GM12801 (cell line): ENCODE measurements around the gene GNAS.

Experiments
- TF ChIP-seq, protein P1 (sequence below): IDR thresholded peaks from one replicate; pipeline ENCODE4 v1.5.1; 2011; ENCODE audit warnings: control low read depth; ENCODE audit not compliant: insufficient read length; ENCODE audit errors: extremely low read depth

GNAS gene

DNA sequence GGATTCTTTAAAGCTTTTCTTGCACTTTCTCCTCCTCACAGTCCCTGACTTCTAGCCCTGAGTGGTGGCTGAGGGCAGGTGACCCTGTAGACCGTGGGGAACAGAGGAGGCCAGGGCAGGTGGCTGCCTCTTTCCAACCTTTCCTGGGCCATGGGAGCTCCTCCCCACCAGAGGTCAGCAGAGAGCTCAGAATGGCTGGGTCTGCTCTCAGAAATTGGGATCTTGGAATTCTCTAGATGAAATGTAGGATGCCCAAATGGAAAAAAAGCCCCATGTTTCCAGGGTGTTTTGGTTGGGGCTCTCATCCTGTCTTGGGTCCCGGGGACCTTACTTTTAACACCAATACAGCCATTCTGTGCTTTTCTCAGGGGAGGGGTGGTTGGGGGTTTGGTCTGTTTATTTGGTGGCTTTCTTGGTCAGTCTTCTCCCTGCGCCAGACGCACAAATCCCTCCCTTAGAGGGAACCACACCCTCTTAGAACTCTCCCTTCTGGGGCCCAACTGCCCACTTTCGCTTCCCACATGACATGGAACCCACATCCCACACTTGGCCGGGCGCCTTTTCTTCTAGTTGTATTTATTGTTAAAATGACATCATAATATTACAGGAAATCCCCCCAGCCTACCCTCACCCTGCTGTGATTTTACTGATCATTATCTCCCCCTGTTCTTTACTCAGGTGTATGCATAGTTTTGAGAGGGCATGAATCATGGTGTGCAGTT, 17.9 kb downstream of the GNAS start:
- TF ChIP-seq, protein P1, sequence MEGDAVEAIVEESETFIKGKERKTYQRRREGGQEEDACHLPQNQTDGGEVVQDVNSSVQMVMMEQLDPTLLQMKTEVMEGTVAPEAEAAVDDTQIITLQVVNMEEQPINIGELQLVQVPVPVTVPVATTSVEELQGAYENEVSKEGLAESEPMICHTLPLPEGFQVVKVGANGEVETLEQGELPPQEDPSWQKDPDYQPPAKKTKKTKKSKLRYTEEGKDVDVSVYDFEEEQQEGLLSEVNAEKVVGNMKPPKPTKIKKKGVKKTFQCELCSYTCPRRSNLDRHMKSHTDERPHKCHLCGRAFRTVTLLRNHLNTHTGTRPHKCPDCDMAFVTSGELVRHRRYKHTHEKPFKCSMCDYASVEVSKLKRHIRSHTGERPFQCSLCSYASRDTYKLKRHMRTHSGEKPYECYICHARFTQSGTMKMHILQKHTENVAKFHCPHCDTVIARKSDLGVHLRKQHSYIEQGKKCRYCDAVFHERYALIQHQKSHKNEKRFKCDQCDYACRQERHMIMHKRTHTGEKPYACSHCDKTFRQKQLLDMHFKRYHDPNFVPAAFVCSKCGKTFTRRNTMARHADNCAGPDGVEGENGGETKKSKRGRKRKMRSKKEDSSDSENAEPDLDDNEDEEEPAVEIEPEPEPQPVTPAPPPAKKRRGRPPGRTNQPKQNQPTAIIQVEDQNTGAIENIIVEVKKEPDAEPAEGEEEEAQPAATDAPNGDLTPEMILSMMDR = no peak

DNA sequence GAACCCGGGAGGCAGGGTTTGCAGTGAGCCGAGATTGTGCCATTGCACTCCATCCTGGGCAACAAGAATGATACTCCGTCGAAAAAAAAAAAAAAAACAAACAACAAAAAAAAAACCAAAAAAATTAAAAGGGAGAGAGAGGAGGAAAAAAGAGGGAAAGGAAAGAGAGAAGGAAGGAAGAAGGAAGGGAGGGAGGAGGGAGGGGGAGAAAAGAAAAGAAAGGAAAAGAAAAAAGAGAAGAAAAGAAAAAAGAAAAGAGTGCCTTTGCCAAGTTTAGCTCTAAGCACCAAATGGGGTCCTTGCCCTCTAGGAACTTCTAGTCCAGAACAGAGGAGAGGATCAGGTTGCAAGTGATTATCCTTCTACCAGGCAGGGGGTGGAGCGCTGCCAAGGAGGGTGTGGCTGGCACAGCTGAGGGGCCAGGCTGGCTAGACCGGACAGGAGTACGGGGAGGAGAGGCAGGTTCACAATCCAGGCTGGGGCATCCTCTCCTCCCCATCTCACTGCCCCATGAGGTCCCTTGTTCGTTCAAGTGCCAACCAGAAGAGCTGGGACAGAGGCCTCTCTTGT, 19.1 kb downstream of the GNAS start:
- TF ChIP-seq, protein P1 = no peak

DNA sequence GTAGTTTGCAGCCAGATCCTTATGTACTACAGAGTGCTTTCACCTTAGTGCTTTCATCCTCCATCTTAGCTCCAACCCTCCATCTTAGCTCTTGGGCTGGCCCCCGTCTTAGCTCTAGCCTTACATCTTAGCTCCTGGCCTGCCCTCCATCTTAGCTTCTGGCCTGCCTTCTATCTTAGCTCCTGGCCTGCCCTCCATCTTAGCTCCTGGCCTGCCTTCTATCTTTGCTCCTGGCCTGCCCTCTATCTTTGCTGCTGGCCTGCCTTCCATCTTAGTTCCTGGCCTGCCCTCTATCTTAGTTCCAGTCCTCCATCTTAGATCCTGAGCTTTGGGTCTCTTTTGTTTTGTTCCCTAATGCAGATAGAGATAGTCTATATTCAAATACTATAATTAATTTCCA, 22.0 kb downstream of the GNAS start:
- TF ChIP-seq, protein P1 = no peak

DNA sequence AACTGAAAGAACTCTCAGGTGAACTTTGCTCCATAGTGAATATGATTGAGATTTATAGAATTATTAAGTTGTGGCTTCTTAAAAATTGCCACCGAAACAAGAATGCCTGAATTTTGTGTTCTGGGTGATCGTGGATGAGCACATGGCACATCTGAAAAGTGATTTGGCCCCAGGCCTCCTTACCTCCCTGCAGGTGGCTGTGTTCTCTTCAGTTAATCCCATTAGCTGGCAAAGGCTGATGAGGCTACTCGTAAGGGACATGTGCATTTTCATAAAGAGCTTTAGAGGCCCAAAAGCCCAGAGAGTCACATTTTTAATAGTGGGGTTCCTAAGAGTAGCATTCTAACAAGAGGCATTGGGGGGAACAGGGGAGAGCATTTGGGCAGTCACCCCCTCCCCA, 22.6 kb downstream of the GNAS start:
- TF ChIP-seq, protein P1 = no peak

DNA sequence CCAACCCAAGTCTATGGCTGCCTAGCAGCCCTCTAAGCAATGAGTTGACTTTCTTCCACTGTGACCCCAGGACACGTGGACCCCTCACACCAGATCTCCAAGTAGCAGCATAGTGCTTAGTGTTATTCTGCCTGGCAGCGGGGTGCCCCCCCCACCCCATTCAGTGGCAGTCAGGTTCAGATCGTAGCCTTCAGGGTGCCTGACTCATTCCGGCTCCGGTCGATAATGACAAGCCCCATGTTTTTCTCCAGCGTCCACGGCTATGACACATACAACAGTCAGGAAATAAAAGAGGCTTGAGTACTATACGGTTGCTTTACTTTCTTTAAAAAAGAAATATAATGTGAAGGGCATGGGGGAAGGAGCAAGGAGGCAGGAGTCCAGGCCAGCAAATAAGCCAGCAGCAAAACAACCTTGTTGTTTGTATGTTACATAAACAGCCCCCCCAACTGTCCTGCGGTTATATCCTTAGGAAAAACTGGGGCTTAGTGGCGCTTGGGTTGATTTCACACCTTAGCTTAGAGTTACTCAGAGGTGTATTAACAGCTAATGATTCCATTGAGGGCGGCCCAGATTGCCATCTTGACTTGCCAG, 23.1 kb downstream of the GNAS start:
- TF ChIP-seq, protein P1 = no peak

DNA sequence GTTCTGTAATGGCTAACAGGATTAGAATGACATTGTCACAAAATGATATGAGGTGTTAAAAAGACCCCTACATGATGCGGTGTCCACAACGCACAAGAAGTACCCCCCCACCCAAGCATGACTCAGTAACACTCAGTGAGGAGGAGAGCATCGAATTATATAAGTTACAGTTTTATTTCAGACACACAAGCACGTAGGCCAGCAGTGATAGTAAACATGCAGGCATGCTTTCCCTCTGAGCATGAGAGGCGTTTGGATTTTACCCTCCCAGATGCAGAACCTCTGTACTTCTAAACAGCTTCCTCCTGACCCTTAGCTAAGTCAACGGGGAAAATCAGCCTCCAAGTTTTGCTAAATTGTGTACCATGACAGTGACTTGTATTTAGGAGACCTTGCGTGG, 23.9 kb downstream of the GNAS start:
- TF ChIP-seq, protein P1 = no peak

DNA sequence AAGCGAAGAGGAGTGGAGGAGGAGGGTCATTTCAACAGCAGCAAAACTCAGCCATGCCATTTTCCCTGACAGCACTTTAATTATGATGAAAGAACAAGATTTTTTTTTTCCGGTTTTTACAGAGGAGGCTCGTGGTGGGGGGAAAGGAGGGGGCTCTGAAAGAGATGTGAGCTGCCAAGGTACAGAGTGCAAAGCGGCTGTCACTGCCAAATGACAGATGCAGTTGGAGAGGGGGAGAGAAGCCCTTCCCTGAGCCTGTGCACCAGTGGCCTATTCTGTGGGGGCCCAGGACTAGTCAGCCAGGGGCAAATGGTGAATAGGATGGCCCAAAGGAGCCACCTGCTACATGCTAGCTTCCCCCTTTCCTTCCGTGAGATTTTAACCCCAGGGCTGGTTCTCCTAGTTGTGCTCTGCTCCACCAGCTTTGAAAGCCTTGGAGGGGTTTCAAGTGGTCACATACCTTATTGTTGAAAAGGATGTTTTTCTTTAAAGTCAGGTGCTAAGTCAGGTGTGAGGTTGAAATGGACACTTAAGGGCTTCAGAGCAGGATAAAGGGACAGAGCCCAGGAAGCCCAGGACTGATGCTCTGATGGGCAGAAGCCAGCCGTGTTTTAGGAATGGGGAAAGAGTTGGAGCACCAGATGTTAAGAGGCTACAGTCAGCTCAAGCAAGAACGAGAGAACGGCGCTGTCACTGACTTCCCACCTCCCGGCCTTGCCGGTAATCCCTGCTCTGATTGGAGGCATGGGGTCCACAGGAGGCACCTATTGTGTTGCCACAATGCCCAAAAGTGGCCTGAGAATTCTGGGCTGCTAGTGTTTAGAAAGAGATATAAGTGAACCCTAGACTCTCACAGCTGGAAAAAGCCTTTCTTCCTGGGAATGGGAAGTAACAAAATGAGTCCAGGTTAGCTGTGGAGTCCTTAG, 24.8 kb downstream of the GNAS start:
- TF ChIP-seq, protein P1 = no peak
